ENCODE results near the gene ACSS2.

The ACSS2 gene

DNA sequence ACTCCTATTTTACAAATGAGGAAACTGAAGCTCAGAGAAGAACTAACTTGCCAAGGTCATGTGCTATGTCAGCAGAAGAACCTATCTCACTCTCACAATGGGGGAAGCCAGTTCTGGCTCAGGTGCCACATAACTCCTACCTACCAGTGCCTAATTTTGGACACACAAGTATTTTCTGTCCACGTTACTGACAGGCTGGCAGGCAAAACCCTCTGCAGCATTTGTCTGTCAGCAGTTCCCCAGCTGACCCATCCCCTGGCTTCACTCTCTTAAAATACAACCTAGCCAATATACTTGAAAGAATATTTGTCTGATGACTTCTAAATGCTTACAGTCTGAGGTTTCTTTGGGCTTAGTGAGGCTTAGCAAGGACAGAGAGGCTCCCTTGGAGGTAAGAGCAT, 63.7 kb downstream of the ACSS2 start:
- no peak for DNase-seq (ENCODE audit: low read depth)
- TF ChIP-seq, protein P1, sequence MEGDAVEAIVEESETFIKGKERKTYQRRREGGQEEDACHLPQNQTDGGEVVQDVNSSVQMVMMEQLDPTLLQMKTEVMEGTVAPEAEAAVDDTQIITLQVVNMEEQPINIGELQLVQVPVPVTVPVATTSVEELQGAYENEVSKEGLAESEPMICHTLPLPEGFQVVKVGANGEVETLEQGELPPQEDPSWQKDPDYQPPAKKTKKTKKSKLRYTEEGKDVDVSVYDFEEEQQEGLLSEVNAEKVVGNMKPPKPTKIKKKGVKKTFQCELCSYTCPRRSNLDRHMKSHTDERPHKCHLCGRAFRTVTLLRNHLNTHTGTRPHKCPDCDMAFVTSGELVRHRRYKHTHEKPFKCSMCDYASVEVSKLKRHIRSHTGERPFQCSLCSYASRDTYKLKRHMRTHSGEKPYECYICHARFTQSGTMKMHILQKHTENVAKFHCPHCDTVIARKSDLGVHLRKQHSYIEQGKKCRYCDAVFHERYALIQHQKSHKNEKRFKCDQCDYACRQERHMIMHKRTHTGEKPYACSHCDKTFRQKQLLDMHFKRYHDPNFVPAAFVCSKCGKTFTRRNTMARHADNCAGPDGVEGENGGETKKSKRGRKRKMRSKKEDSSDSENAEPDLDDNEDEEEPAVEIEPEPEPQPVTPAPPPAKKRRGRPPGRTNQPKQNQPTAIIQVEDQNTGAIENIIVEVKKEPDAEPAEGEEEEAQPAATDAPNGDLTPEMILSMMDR (conservative IDR thresholded peaks at IDR 0.05; ENCODE audit: low read depth, low read length) = no peak
- H3K4me3 ChIP-seq (ENCODE audit: low read depth, low read length) = no peak overlapping the region

DNA sequence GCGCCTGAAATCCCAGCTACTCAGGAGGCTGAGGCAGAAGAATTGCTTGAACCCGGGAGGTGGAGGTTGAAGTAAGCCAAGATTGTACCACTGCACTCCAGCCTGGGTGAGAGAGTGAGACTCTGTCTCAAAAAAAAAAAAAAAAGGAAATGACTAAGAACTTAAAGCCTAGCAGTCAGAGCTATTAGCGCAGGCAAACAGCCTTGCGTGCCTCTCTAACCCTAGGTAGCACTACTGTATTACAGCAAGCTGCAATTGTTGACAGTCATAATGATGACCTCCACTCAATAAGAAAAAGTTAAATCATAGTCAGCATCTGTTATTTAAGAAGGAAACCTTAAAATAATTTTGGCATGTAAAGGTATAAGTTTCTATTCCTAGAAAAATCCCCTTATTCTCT, 64.8 kb downstream of the ACSS2 start:
- TF ChIP-seq, protein P1 (conservative IDR thresholded peaks at IDR 0.05; ENCODE audit: low read depth, low read length) = no peak
- H3K4me3 ChIP-seq (ENCODE audit: low read depth, low read length) = no peak overlapping the region
- DNase-seq (ENCODE audit: low read depth) = peak; percentile 30

DNA sequence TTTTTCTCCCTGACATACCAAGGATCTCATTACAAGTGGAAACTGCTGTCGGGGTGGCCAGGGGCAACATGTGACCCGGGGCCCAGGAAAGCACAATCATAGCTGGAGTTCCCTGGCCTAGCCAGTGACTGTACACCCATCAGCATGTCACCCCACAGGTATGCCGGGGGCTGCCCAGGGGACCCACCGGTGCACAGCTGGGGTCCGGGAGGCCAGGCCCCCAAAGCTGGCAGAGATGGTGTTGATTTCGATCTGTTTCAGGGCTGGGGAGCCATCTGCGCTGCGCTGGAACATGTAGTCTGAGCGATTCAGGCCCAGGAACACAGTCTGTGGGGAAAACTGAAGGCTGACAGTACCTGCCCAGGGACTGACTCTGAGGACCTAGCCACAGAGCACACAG, 65.9 kb downstream of the ACSS2 start:
- H3K4me3 ChIP-seq (ENCODE audit: low read depth, low read length) = no peak overlapping the region
- TF ChIP-seq, protein P1 (conservative IDR thresholded peaks at IDR 0.05; ENCODE audit: low read depth, low read length) = no peak
- DNase-seq (ENCODE audit: low read depth) = no peak

DNA sequence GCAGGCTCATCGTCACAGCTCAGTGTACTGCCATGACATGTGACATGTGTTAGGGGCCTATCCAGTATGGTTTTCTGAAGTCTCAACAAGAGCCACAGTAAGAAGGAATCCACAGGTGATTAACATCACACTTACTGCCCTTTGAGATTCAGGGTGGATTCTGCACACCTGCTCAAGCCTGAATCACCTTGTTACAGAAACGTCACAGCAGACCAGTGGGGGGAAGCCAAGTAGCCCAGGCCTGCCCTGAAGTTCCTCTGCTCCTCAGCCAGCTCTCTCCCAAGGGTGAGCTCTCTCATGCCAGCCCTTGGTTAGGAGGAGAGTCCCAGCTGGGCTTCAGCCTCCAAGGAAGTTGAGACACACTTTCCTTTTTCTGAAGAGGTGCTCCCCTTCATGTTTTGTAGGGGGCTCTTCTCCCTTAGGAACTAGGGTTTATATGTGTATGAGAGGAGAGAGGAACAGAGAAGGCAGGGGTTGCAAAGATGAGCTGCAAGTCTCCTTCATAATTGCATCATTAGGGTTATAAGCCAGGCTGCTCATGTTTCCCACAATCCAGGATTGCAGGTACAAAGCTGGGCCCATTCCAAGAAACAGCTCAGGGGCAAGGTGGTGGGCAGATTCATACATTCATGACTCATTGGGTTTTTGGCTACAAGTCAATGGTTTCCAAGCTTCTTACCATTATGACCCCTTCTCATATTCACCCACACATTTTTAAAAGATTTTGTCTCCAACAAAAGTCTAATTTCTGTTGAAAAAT, 67.6 kb downstream of the ACSS2 start:
- DNase-seq (ENCODE audit: low read depth) = peak; percentile 50
- no peak overlapping the region for H3K4me3 ChIP-seq (ENCODE audit: low read depth, low read length)
- TF ChIP-seq, protein P1 (conservative IDR thresholded peaks at IDR 0.05; ENCODE audit: low read depth, low read length) = no peak

DNA sequence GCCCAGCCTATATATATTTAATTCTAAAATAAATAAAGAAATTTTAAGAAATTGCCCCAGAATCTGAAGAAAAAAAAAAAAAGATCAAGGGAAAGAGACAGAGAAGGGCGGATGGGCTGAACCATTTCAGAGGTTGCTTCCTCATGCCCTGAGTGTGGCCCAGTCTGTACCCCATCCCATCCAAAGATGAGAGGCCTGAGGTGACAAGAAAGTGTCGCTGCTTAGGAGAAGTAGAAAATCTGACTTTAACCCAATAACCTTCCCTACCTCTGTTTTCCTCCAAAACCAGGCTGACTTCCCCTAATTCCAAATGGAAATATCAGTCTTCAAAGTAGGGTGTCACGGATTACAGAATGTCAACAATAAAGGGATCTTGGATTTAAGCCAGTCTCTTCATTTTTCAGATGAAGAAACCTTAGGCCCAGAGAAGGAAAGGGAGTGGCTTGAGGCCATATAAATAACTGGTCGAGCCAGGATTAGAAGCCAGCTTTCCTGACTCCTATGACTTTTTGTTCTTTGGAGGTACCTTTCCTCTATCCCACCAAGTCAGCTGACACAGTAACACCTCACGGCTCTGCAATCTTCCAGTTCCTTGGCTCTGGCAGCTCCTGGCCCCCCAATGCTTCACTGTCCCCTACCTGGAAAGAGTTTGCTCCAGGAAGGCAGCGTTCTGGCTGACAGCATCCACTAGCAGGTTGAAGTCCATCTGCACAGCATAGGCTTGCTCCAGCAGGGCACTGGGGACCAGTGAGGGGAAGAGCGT, 69.1 kb downstream of the ACSS2 start:
- TF ChIP-seq, protein P1 (conservative IDR thresholded peaks at IDR 0.05; ENCODE audit: low read depth, low read length) = no peak
- peak; percentile 28 for DNase-seq (ENCODE audit: low read depth)
- H3K4me3 ChIP-seq (ENCODE audit: low read depth, low read length) = no peak overlapping the region

DNA sequence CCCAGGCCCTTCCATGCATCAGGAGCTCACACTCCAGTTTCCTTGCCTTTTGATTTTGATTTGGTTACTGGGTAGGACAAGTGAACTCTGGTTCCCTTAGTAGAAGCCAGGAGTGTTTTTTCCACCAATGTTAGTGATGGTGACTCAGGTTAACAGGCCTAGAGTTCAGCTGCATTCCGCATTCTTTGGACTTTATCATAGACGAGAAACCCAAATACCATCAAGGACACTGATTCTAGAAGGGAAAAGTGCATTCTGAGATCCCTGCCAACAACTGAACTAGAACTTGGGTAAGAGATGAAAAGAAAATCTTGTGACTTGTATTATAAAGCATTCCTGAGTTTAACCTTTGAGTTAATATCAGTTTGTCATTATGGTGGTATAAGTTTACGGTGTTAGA, 70.2 kb downstream of the ACSS2 start:
- TF ChIP-seq, protein P1 (conservative IDR thresholded peaks at IDR 0.05; ENCODE audit: low read depth, low read length) = no peak
- DNase-seq (ENCODE audit: low read depth) = peak; percentile 56
- no peak overlapping the region for H3K4me3 ChIP-seq (ENCODE audit: low read depth, low read length)
